NCI-H748 treated with DMSO at 0.1 percent for 48 hours (cell line): Measurements from ENCODE around the gene MARK1.
"Not testable (repeated sequence)": the region's sequence is repeated elsewhere in the genome, so short reads cannot be mapped to it uniquely, and the experiment has no call there.

Experiments used
- DNase-seq: peaks from one replicate; lab custom pipeline; 2025; lab: John Stamatoyannopoulos, UW

The MARK1 gene

GRCh38 chr1:220628431-220628830 is 100.5 kb downstream of the MARK1 start:
- DNase-seq, result no peak

GRCh38 chr1:220631238-220631815 is 103.4 kb downstream of the MARK1 start:
- DNase-seq, result peak; percentile 35

DNA sequence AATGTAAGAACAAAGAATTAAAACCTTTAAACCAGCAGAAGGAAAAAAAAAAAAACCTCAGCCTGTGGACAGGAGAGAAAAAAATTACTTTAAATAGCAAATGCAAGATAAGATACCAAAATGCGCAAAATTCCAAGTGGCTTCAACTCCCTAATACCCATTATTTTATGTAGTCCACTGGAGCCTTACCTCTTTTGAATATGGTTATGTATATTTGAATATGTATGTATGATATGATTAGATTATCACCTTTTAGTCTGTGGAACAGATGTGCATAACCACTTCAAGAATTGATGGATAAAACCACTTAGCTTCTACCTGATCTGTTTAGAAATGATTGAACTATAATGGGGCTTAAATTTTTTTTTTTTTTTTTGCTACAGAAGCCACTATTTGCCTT is 109.8 kb downstream of the MARK1 start:
- DNase-seq, result no peak

- DNase-seq, result no peak
These were observed 114.3 kb downstream of the MARK1 start for GRCh38 chr1:220642285-220642684.

DNA sequence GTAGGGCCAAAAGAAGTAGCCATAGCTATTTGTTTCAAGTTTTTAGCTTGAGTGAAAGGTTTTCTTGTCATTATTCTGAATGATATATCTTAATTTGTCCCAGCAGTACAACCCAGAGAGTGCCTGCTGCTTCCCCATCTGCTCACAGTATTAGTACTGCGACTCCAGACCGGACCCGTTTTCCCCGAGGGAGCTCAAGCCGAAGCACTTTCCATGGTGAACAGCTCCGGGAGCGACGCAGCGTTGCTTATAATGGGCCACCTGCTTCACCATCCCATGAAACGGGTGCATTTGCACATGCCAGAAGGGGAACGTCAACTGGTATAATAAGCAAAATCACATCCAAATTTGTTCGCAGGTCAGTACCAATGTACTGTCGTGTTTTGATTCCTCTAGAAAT is 125.1 kb downstream of the MARK1 start:
- no peak for DNase-seq

GRCh38 chr1:220655509-220655908 is 127.6 kb downstream of the MARK1 start:
- DNase-seq, result no peak

DNA sequence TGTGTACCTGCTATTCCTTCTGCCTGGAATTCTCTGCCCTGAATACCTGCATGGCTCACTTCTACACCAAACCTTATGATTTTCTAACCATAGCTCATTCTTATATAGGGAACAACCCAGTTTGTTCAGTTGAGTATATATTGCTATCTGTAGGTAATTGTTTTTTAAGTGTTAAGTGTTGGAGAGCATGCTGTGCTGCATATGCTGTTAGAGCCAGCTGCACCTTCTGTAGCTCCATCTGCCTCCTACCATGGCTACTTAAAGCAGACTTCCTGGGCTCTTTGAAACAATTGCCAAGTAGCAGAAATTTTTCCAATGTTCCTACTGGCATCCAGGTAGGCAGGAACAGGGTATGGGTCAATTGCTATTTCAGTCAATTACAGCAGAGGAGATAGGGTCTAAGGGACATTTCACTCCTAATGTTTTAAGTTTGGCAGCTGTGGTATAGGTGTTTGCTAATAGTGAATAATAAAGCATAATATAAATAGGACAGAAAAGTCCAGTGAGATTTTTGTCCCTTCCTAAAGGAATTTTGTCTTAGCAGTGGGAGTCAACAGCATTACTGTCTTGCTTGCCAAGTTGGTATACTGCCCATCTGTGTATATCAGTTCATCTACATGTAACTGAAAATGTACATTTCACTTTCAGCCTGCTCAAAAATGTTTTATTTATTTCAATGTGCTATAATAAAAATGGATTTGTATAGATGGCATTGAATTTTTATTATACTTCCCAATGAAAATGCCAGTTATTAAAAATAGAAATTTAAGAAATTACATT is 128.2 kb downstream of the MARK1 start:
- no peak for DNase-seq

DNA sequence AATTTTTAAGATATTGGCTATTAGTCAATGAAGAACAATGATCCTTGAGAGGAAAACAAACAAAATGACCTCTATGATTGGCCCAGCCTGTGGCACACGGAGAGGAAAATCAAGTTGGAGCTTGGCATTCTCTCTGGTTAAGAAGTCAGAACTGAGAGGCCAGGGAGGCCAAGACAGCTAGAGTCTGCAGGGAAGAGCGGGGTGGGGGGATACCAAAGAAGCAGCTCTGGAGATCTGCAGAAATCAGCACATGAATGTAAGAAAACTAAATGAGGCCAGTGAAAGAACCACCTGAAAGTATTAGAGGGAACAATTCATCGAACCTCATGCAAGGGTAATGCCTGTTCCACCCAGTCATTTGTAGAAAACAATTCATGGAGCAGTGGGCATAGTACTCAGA is 138.4 kb downstream of the MARK1 start:
- DNase-seq, result no peak

GRCh38 chr1:220669005-220669404 is 141.1 kb downstream of the MARK1 start:
- DNase-seq, result no peak

- no peak for DNase-seq
These were observed 142.4 kb downstream of the MARK1 start for GRCh38 chr1:220670365-220670764.

DNA sequence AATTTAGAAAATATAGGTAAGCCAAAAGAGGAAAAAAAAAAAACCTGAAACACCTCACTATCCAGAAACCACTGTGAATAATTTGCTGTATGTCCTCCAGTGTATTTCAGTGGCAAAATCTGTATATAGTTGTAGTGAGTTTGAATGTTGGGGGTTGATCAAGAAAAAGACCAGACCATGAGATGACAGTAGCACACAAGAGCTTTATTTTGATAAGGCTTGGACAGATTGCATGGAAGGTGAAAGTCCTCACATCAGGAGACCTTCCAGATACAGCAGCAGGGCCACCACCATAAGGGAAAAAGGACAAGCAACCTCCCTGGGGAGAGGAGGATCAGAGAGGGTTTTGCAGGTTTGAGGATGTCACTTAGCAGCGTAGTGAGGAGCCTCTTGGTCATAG is 146.0 kb downstream of the MARK1 start:
- DNase-seq, result no peak

GRCh38 chr1:220677251-220677650 is 149.3 kb downstream of the MARK1 start:
- DNase-seq, result no peak

- DNase-seq, result peak; percentile 25
These were observed 152.2 kb downstream of the MARK1 start for GRCh38 chr1:220680085-220680687.

DNA sequence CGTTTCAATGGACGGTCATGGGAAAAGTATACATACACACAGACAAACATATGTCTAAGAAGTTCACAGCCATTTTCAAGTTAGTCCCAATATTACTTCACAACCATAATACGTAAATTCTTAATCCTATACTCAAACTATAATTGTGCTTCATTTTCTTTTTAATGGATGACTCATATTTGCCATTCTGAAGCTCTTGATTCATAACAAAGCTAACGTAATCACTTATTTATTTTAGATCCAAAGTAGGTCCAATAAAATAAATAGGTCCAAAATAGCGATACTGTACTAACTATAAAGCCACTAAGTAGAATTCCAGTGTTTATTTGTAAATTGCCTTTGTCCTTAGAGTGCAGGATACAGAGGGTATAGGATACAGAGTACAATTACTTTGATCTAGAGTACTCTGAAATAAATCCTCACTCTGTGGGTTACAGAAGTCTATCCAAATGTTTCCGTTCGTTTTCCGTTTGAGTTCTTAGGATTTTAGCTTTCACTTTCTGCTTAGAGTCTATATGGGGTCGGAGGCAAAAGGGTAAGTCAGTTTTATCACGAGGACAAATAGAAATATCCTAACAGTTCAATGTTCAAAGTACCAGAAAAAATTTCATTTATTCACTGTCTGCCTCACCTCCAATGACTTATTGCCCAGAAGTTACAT is 153.4 kb downstream of the MARK1 start:
- no peak for DNase-seq

GRCh38 chr1:220682901-220683576 is 155.1 kb downstream of the MARK1 start:
- DNase-seq, result no peak

- not testable (repeated sequence) for DNase-seq
These were observed 155.8 kb downstream of the MARK1 start for GRCh38 chr1:220683716-220684115.

- DNase-seq, result no peak
These were observed 157.0 kb downstream of the MARK1 start for GRCh38 chr1:220684890-220685289.

DNA sequence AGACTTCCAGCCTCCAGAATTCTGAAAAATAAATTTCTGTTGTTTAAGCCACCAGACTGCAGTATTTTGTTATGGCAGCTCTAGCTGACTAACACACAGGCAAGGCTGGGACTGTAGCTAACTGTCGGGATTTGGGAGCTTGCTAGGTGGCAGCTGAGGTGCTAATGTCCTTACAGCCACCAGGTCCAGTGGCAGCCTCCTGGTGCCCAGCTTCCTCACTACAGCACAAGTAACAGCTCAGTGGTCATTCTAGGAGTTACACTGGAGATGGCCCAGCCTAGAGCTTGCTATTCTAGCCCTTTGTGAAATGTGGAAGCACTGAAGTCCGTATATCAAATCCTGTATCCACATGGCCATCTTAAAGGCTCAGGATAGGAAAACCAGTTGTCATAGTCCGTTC is 157.9 kb downstream of the MARK1 start:
- DNase-seq, result no peak

DNA sequence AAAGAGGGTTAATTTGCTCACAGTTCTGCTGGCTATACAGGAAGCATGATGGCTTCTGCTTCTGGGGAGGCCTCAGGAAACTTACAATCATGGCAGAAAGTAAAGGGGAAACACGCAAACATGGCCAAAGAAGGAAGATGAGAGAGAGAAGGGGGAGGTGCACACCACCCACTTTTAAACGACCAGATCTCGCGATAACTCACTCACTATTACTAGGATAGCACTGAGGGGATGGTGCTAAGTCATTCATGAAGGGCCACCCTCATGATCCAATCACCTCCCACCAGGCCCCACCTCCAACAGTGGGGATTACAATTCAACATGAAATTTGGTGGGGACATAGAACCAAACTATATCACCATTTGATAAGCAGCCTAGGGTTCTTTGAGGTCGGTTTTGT is 159.9 kb downstream of the MARK1 start:
- DNase-seq, result no peak

GRCh38 chr1:220689666-220690065 is 161.7 kb downstream of the MARK1 start:
- DNase-seq, result no peak

- DNase-seq, result peak; percentile 51
These were observed 162.5 kb downstream of the MARK1 start, which contains the start of gene C1orf115 for GRCh38 chr1:220690140-220691052. Gene C1orf115 (plus strand): TSS chr1:220690363. CDS start chr1:220690403, 40 bp downstream.
